Measurements from ENCODE around the gene TMEM40. TPM values are rescaled to one million over a fixed set of nuclear protein-coding genes. Genes with fewer than 3 reads are reported as not detected.

TMEM40 gene
- total RNA-seq, 5 donors from 2014 or later (not counting 1 experiment from before 2014, with no cell fraction given): not detected

DNA sequence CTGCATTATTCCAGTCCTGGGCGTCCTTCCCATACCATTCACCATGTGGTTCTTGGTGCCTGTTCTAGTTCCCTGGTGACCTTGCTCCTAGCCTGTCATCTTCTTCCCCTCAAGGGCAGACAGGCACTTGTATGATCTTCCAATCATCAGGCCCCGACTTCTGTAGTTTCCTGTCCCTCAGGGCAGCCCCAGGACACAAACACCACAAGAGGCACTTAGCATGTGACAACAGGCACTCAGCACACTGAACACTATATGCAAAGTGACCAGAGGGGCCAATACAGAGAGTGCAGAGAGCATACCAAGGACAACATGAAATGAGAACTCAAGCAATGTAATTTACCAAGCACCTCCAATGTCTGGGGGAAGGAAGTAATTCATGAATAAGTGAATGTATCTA lies 17.9 kb downstream of the TMEM40 start:
- DNase-seq (no peak), ATAC-seq (replicated peaks in 1 of 4) (no peak)
- Histone ChIP-seq H3K4me3 (ENCODE audit: control insufficient read depth in 1 of 2, extremely low read depth in 1 of 2, low read length in 1 of 2) (no peak overlapping the region), H3K27ac (ENCODE audit: low read length) (no peak overlapping the region), H3K9me3 (no peaks in the 10 kb centered on the region), H3K4me1 (ENCODE audit: control insufficient read depth in 1 of 2, extremely low read depth in 1 of 2, insufficient read depth in 2 of 2, low read length in 2 of 2) (no peaks in the 10 kb centered on the region), H3K27me3 (replicated peaks in 1 of 2; ENCODE audit: control insufficient read depth in 2 of 2, extremely low read depth in 1 of 2, insufficient read depth in 2 of 2, low read length in 1 of 2) (peaks cover 0 to 26% of the 10 kb centered on the region in 2 experiments), H3K36me3 (ENCODE audit: control insufficient read depth in 2 of 2, extremely low read depth in 1 of 2, insufficient read depth in 1 of 2, low read length in 1 of 2) (no peaks in the 10 kb centered on the region)
- no peak overlapping the region for H3K4me3 Mint-ChIP-seq
- 81% methylated on average over 2 of the region's 2 CpGs for WGBS (ENCODE audit: insufficient coverage)
- H3K27me3 Mint-ChIP-seq: peaks cover 10% of the 10 kb centered on the region in 2 donors
- H3K36me3 Mint-ChIP-seq: no peaks in the 10 kb centered on the region
- ChIA-PET POLR2A (no interaction called here), CTCF (no interaction called here)
- H3K9me3 Mint-ChIP-seq: no peaks in the 10 kb centered on the region
- no peaks in the 10 kb centered on the region for H3K4me1 Mint-ChIP-seq
- no peak overlapping the region for H3K27ac Mint-ChIP-seq

DNA sequence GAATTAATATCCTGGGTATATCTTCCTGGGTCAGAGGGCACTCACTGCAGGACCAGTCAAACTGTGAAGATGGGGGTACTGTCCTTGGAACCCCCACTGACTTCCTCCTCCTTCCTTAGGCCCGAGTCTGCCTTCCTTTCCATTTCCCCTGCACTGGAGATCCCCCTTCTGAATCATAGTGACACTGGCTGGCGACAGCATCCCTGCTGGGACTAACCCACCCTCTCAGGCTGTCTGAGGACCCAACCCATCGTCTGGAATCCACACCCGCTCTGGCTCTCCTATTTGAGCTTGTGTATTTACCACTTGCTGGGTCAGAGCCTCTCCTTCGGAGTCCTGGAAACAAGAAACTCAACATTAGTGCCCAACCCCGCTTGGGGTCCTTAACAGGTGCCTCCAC lies 21.2 kb downstream of the TMEM40 start:
- H3K4me3 ChIP-seq (ENCODE audit: control insufficient read depth in 1 of 2, extremely low read depth in 1 of 2, low read length in 1 of 2): no peak overlapping the region
- ChIA-PET POLR2A (no interaction called here), CTCF (no interaction called here)
- Mint-ChIP-seq H3K36me3 (no peaks in the 10 kb centered on the region), H3K4me1 (no peaks in the 10 kb centered on the region), H3K4me3 (no peak overlapping the region), H3K27ac (no peak overlapping the region), H3K9me3 (no peaks in the 10 kb centered on the region), H3K27me3 (peaks cover 5 to 12% of the 10 kb centered on the region in 2 donors)
- DNase-seq (no peak), ATAC-seq (replicated peaks in 1 of 4) (no peak)
- 51% methylated on average over 5 of the region's 6 CpGs for WGBS (ENCODE audit: insufficient coverage)
- no peaks in the 10 kb centered on the region for H3K9me3 ChIP-seq
- no peaks in the 10 kb centered on the region for H3K4me1 ChIP-seq (ENCODE audit: control insufficient read depth in 1 of 2, extremely low read depth in 1 of 2, insufficient read depth in 2 of 2, low read length in 2 of 2)
- peaks cover 0 to 24% of the 10 kb centered on the region in 2 experiments for H3K27me3 ChIP-seq (replicated peaks in 1 of 2; ENCODE audit: control insufficient read depth in 2 of 2, extremely low read depth in 1 of 2, insufficient read depth in 2 of 2, low read length in 1 of 2)
- H3K27ac ChIP-seq (ENCODE audit: low read length): no peak overlapping the region
- no peaks in the 10 kb centered on the region for H3K36me3 ChIP-seq (ENCODE audit: control insufficient read depth in 2 of 2, extremely low read depth in 1 of 2, insufficient read depth in 1 of 2, low read length in 1 of 2)

DNA sequence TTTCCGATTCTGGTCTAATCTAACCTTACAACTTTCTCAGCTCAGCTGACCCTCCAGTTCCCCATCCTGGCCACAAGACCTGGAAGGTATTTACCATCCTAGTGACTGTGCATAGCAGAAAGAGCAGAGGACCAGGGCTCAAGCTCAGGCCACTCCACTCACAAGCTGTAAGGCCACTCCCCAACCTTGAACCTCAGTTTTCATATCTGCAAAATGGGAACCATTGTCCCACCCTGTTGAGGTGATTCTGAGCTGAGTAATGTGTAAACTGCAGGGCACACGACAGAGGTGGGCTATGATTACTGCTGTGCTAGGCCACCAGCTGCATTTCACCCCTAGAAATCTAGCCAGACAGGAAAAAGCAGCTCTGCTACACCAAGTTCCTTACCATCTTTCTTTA lies 21.7 kb downstream of the TMEM40 start:
- no peak overlapping the region for H3K27ac ChIP-seq (ENCODE audit: low read length)
- DNase-seq: no peak
- H3K4me1 Mint-ChIP-seq: no peaks in the 10 kb centered on the region
- CTCF ChIA-PET: no interaction called here
- H3K9me3 ChIP-seq: no peaks in the 10 kb centered on the region
- H3K4me1 ChIP-seq (ENCODE audit: control insufficient read depth in 1 of 2, extremely low read depth in 1 of 2, insufficient read depth in 2 of 2, low read length in 2 of 2): no peaks in the 10 kb centered on the region
- POLR2A ChIA-PET: no interaction called here
- WGBS (ENCODE audit: insufficient coverage): 78% methylated on average over 1 of the region's 2 CpGs
- no peaks in the 10 kb centered on the region for H3K36me3 Mint-ChIP-seq
- H3K9me3 Mint-ChIP-seq: no peaks in the 10 kb centered on the region
- H3K36me3 ChIP-seq (ENCODE audit: control insufficient read depth in 2 of 2, extremely low read depth in 1 of 2, insufficient read depth in 1 of 2, low read length in 1 of 2): no peaks in the 10 kb centered on the region
- H3K4me3 Mint-ChIP-seq: no peak overlapping the region
- no peak overlapping the region for H3K4me3 ChIP-seq (ENCODE audit: control insufficient read depth in 1 of 2, extremely low read depth in 1 of 2, low read length in 1 of 2)
- peaks cover 5 to 15% of the 10 kb centered on the region in 2 donors for H3K27me3 Mint-ChIP-seq
- peaks cover 0 to 24% of the 10 kb centered on the region in 2 experiments for H3K27me3 ChIP-seq (replicated peaks in 1 of 2; ENCODE audit: control insufficient read depth in 2 of 2, extremely low read depth in 1 of 2, insufficient read depth in 2 of 2, low read length in 1 of 2)
- no peak overlapping the region for H3K27ac Mint-ChIP-seq
- ATAC-seq (replicated peaks in 1 of 4): no peak

DNA sequence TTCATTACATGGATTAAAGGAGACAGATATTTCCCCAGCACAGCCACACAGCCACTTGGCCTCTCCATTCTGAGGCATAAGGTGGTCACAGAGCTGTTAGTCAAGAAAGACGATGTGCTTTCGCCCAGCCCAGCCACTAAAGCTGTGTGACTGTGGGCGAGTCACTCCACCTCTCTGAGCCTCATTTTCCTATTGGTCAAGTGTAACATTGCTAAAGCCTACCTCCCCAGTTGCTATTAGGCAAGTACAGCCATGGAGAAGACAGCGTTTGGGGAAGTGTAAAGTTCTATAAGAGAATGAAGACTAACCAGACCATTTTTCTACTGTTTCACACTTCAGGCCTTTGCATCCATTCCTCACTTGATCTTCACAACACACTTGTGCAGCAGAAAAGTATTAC lies 24.1 kb downstream of the TMEM40 start:
- Mint-ChIP-seq H3K4me3 (no peak overlapping the region), H3K36me3 (no peaks in the 10 kb centered on the region), H3K27me3 (peaks cover 5 to 14% of the 10 kb centered on the region in 2 donors), H3K27ac (no peak overlapping the region), H3K4me1 (no peaks in the 10 kb centered on the region), H3K9me3 (no peaks in the 10 kb centered on the region)
- DNase-seq (no peak), ATAC-seq (replicated peaks in 1 of 4) (no peak)
- Histone ChIP-seq H3K9me3 (no peaks in the 10 kb centered on the region), H3K27ac (ENCODE audit: low read length) (no peak overlapping the region), H3K4me3 (ENCODE audit: control insufficient read depth in 1 of 2, extremely low read depth in 1 of 2, low read length in 1 of 2) (no peak overlapping the region), H3K36me3 (ENCODE audit: control insufficient read depth in 2 of 2, extremely low read depth in 1 of 2, insufficient read depth in 1 of 2, low read length in 1 of 2) (no peaks in the 10 kb centered on the region), H3K4me1 (ENCODE audit: control insufficient read depth in 1 of 2, extremely low read depth in 1 of 2, insufficient read depth in 2 of 2, low read length in 2 of 2) (no peaks in the 10 kb centered on the region), H3K27me3 (replicated peaks in 1 of 2; ENCODE audit: control insufficient read depth in 2 of 2, extremely low read depth in 1 of 2, insufficient read depth in 2 of 2, low read length in 1 of 2) (peaks cover 0 to 15% of the 10 kb centered on the region in 2 experiments)
- 93% methylated on average over 2 of the region's 4 CpGs for WGBS (ENCODE audit: insufficient coverage)
- ChIA-PET POLR2A (no interaction called here), CTCF (no interaction called here)

DNA sequence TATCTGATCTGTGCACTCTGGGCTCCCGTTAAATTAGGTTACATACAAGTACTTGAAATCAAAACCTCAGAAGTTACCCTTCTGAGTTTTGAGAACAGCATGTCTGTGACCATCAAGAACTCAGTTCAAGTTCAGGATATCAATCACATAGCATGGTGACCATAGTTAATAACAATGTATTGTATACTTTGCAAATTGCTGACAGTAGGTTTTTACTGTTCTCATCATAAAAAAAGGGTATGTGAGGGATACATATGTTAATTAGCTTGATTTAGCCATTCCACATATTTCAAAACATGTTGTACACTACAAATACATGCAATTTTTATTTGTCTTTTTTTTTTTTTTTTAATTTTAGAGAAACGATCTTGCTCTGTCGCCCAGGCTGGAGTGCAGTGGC lies 25.5 kb downstream of the TMEM40 start:
- ATAC-seq (replicated peaks in 1 of 4): no peak
- Histone ChIP-seq H3K27ac (ENCODE audit: low read length) (no peak overlapping the region), H3K9me3 (no peaks in the 10 kb centered on the region), H3K4me3 (ENCODE audit: control insufficient read depth in 1 of 2, extremely low read depth in 1 of 2, low read length in 1 of 2) (no peak overlapping the region), H3K4me1 (ENCODE audit: control insufficient read depth in 1 of 2, extremely low read depth in 1 of 2, insufficient read depth in 2 of 2, low read length in 2 of 2) (no peaks in the 10 kb centered on the region), H3K36me3 (ENCODE audit: control insufficient read depth in 2 of 2, extremely low read depth in 1 of 2, insufficient read depth in 1 of 2, low read length in 1 of 2) (no peaks in the 10 kb centered on the region), H3K27me3 (replicated peaks in 1 of 2; ENCODE audit: control insufficient read depth in 2 of 2, extremely low read depth in 1 of 2, insufficient read depth in 2 of 2, low read length in 1 of 2) (peaks cover 0 to 14% of the 10 kb centered on the region in 2 experiments)
- no peaks in the 10 kb centered on the region for H3K4me1 Mint-ChIP-seq
- H3K4me3 Mint-ChIP-seq: no peak overlapping the region
- WGBS (ENCODE audit: insufficient coverage): no CpG with 5 or more reads among the region's 3 CpGs
- no peak for DNase-seq
- peaks cover 5 to 15% of the 10 kb centered on the region in 2 donors for H3K27me3 Mint-ChIP-seq
- H3K9me3 Mint-ChIP-seq: no peaks in the 10 kb centered on the region
- no peaks in the 10 kb centered on the region for H3K36me3 Mint-ChIP-seq
- H3K27ac Mint-ChIP-seq: no peak overlapping the region
- ChIA-PET POLR2A (no interaction called here), CTCF (no interaction called here)

DNA sequence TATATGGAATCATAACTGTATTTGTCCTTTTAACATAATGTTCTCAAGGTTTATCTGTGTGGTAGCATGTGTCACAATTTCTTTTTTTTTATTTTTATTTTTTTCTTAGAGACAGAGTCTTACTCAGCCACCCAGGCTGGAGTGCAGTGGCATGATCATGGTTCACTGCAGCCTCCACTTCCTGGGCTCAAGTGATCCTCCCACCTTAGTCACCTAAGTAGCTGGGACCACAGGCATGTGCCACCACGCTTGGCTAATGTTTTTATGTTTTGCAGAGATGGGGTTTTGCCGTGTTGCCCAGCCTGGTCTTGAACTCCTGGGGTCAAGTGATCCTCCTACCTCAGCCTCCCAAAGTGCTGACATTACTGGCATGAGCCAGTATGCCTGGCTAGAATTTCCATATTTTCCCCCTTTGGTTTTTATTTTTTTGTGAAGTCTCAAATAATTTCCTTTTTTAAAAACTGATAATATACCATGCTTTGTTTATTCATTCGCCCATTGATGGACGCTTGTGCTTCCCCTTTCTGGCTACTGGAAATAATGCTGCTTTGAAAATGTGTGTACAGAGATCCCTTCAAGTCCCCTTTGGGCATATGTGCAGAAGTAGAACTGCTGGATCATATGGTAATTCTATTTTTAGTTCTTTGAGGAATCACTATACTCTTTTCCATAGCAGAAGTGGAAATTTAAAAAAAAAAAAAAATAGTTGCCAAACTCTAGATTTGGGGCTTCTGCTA lies 28.4 kb downstream of the TMEM40 start:
- H3K27me3 ChIP-seq (replicated peaks in 1 of 2; ENCODE audit: control insufficient read depth in 2 of 2, extremely low read depth in 1 of 2, insufficient read depth in 2 of 2, low read length in 1 of 2): peaks cover 0 to 11% of the 10 kb centered on the region in 2 experiments
- H3K36me3 ChIP-seq (ENCODE audit: control insufficient read depth in 2 of 2, extremely low read depth in 1 of 2, insufficient read depth in 1 of 2, low read length in 1 of 2): no peaks in the 10 kb centered on the region
- WGBS (ENCODE audit: insufficient coverage): no CpG with 5 or more reads among the region's 4 CpGs
- H3K4me3 ChIP-seq (ENCODE audit: control insufficient read depth in 1 of 2, extremely low read depth in 1 of 2, low read length in 1 of 2): no peak overlapping the region
- no peak overlapping the region for H3K27ac ChIP-seq (ENCODE audit: low read length)
- H3K27ac Mint-ChIP-seq: no peak overlapping the region
- H3K9me3 ChIP-seq: no peaks in the 10 kb centered on the region
- no peaks in the 10 kb centered on the region for H3K4me1 ChIP-seq (ENCODE audit: control insufficient read depth in 1 of 2, extremely low read depth in 1 of 2, insufficient read depth in 2 of 2, low read length in 2 of 2)
- H3K4me1 Mint-ChIP-seq: no peaks in the 10 kb centered on the region
- H3K27me3 Mint-ChIP-seq: peaks cover 5 to 15% of the 10 kb centered on the region in 2 donors
- DNase-seq: no peak
- H3K36me3 Mint-ChIP-seq: no peaks in the 10 kb centered on the region
- no peak overlapping the region for H3K4me3 Mint-ChIP-seq
- ChIA-PET POLR2A (no interaction called here), CTCF (interaction anchor here in 1 of 2 donors (0.7 kb wide), 1 partner anchor 279 kb away, joined by 3 read pairs; no protein-coding TSS in a partner anchor)
- no peaks in the 10 kb centered on the region for H3K9me3 Mint-ChIP-seq
- no peak for ATAC-seq (replicated peaks in 1 of 4)

Data from T-cell (primary cell).